GM19438 (cell line): ENCODE measurements around the gene GTF3C5.
"Not testable (repeated sequence)": the region's sequence is repeated elsewhere in the genome, so short reads cannot be mapped to it uniquely, and the experiment has no call there.

Source experiments
- ATAC-seq: cut with Tn5 transposase; IDR thresholded peaks from one replicate; pipeline ENCODE4 v1.9.1; 2021; ENCODE audit warnings: low read depth; ENCODE audit not compliant: unreplicated experiment

The GTF3C5 gene

DNA sequence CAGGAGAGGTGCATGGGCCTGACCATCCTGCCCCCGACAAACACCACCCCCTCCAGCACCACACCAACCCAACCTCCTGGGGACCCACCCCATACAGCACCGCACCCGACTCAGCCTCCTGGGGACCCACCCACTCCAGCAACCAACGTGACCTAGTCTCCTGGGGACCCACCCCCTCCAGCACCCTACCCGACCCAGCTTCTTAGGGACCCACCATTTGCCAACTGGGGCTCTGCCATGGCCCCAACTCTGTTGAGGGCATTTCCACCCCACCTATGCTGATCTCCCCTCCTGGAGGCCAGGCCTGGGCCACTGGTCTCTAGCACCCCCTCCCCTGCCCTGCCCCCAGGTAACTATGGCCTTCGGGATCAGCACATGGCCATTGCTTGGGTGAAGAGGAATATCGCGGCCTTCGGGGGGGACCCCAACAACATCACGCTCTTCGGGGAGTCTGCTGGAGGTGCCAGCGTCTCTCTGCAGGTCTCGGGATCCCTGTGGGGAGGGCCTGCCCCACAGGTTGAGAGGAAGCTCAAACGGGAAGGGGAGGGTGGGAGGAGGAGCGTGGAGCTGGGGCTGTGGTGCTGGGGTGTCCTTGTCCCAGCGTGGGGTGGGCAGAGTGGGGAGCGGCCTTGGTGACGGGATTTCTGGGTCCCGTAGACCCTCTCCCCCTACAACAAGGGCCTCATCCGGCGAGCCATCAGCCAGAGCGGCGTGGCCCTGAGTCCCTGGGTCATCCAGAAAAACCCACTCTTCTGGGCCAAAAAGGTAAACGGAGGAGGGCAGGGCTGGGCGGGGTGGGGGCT is 35.6 kb downstream of the GTF3C5 start:
- no peak for ATAC-seq

DNA sequence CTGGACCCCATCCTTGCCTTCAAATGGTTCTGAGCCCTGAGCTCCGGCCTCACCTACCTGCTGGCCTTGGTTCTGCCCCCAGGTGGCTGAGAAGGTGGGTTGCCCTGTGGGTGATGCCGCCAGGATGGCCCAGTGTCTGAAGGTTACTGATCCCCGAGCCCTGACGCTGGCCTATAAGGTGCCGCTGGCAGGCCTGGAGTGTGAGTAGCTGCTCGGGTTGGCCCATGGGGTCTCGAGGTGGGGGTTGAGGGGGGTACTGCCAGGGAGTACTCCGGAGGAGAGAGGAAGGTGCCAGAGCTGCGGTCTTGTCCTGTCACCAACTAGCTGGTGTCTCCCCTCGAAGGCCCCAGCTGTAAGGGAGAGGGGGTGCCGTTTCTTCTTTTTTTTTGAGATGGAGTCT is 36.2 kb downstream of the GTF3C5 start:
- no peak for ATAC-seq

DNA sequence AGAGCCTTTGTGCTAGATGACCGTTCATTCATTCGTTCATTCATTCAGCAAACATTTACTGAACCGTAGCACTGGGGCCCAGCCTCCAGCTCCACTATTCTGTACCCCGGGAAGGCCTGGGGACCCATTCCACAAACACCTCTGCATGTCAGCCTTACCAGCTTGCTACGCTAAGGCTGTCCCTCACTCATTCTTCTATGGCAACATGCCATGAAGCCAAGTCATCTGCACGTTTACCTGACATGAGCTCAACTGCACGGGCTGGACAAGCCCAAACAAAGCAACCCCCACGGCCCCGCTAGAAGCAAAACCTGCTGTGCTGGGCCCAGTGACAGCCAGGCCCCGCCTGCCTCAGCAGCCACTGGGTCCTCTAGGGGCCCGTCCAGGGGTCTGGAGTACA is 37.0 kb downstream of the GTF3C5 start:
- no peak for ATAC-seq

DNA sequence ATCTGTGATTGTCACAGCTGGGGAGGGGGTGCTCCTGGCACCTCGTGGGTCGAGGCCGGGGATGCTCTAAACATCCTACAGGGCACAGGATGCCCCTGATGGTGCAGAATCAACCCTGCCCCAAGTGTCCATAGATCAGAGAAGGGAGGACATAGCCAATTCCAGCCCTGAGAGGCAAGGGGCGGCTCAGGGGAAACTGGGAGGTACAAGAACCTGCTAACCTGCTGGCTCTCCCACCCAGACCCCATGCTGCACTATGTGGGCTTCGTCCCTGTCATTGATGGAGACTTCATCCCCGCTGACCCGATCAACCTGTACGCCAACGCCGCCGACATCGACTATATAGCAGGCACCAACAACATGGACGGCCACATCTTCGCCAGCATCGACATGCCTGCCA is 37.6 kb downstream of the GTF3C5 start:
- ATAC-seq: not testable (repeated sequence)

DNA sequence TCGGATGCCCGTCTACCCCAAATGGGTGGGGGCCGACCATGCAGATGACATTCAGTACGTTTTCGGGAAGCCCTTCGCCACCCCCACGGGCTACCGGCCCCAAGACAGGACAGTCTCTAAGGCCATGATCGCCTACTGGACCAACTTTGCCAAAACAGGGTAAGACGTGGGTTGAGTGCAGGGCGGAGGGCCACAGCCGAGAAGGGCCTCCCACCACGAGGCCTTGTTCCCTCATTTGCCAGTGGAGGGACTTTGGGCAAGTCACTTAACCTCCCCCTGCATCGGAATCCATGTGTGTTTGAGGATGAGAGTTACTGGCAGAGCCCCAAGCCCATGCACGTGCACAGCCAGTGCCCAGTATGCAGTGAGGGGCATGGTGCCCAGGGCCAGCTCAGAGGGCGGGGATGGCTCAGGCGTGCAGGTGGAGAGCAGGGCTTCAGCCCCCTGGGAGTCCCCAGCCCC is 39.7 kb downstream of the GTF3C5 start:
- not testable (repeated sequence) for ATAC-seq

DNA sequence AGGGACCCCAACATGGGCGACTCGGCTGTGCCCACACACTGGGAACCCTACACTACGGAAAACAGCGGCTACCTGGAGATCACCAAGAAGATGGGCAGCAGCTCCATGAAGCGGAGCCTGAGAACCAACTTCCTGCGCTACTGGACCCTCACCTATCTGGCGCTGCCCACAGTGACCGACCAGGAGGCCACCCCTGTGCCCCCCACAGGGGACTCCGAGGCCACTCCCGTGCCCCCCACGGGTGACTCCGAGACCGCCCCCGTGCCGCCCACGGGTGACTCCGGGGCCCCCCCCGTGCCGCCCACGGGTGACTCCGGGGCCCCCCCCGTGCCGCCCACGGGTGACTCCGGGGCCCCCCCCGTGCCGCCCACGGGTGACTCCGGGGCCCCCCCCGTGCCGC is 40.2 kb downstream of the GTF3C5 start:
- ATAC-seq: not testable (repeated sequence)

DNA sequence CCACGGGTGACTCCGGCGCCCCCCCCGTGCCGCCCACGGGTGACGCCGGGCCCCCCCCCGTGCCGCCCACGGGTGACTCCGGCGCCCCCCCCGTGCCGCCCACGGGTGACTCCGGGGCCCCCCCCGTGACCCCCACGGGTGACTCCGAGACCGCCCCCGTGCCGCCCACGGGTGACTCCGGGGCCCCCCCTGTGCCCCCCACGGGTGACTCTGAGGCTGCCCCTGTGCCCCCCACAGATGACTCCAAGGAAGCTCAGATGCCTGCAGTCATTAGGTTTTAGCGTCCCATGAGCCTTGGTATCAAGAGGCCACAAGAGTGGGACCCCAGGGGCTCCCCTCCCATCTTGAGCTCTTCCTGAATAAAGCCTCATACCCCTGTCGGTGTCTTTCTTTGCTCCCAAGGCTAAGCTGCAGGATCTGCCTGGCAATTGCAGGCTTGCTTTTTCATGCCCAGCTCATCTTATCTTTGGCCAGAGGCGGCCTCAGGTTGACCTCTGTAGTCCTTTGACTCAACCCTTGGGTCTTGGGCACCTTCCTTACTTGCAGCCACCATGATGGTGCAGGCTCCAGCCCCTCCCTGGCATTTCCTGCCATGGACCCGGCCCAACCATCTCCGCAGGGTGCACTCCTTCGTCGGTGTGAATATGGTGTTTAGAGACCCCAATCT is 40.8 kb downstream of the GTF3C5 start:
- ATAC-seq: no peak

DNA sequence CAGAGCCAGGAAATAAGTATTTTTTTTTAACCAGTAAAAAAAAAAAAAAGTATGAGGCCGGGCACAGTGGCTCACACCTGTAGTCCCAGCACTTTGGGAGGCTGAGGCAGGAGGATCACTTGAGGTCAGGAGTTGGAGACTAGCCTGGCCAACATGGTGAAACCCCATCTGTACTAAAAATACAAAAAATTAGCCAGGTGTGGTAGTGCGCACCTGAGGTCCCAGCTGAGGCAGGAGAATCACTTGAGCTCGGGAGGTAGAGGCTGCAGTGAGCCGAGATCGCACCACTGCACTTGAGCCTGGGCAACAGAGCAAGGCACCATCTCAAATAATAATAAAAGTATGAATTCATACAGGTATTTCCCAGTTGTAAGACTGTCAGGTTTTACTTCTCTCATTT is 41.4 kb downstream of the GTF3C5 start:
- ATAC-seq: not testable (repeated sequence)

DNA sequence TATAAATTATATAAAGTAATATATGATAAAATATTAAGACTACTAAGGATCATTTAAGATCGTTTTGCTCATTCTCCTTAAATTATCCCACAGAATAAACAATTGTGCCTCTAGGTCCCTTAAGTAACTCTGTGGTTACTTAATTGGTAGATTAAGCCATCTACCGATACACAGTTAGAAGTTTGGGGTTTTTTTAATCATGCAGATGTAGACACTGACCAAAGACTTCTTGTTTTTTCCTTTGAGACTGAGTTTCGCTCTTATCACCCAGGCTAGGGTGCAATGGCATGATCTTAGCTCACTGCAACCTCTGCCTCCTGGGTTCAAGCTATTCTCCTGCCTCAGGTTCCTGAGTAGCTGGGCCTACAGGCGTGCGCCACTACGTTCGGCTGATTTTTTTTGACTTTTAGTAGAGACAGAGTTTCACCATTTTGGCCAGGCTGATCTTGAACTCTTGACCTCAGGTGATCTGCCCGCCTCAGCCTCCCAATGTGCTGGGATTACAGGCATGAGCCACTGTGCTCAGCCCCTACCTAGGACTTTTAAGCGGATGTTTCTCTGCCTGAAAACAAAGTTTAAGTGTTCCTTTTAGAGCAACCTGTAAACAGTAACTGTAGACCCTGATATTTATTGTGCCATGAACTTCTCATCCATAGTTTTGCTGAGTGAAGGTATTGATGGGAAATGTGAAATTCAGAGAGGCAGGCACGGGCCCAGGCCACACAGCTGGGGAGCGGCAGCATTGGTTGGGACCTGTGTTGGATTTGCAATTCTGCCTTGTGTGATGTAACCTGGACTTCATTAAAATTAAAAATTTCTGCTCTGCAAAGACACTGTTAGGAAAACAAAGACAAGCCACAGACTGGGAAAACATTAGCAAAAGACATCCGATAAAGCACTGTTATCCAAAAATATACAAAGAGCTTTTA is 42.6 kb downstream of the GTF3C5 start:
- ATAC-seq: no peak

DNA sequence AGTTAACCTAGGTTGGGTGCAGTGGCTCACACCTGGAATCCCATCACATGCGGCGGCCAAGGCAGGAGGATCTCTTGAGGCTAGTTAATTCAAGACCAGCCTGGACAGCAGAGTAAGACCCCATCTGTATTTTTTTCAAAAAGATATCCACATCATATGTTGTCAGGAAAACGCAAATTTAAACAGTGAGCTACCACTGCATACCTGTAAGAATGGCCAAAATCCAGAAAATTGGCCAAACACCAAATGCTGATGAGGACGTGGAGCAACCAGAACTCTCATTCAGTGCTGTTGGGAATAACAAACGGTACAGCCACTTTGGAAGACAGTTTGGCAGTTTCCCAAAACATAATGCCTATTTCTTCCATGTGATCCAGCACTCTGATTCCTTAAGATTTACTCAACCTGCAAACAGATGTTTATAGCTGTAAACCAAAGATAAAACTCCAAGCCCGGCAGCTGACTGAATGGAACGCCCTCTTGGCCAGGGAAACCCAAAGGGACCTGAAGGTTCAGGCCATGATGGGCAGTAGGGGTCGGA is 43.4 kb downstream of the GTF3C5 start:
- no peak for ATAC-seq

DNA sequence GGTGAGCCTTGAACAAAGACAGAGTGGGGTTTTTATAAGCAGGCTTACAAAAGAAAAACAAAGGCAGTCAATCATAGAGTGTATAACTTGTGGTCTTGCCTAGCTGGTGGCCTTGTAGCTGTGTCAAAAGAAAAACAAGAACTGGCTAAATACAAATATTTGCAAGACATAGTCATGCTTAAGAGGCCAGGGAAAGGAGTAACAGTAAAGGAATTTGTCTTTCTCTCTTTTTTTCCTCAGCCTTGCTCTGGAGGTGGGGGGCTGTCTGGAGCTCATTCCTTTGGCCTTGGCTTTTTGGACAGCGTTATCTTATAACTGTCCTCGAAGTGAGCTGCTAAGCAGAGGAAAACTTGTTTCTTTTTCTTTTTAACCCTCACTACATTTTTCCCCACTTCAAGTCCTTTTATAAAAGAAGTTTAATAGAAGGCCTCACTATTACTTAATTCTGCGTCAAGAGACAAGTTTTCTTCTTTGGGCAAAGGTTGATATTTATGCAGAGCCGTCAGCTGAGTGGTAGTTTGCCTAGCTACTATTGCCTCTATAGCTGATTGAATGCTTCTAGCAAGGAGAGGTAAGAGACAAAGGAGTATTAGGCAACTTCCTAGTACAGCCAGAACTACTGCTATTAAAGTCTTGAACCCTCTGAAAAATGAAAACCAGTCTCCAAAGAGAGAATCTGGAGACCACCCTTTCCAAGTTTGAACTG is 45.3 kb downstream of the GTF3C5 start:
- ATAC-seq: no peak

DNA sequence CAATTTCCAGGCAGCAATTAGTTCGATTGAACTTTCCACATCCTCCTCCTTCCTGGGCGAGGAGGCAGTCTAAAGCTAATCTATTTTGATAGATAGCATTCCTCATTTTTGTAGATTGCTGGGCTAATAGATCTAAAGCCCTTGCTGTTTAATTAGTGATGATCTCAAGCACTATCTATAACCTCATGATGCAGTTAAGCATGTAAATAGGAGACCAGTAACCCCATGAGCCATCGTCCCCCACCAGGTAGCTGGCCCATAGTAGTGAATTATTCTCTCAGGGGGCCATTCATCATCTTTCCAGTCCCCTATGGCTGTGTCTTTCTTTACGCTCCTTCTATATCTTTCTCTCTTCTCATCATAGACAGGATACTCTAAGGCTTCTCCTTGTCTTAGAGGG is 45.9 kb downstream of the GTF3C5 start:
- no peak for ATAC-seq

DNA sequence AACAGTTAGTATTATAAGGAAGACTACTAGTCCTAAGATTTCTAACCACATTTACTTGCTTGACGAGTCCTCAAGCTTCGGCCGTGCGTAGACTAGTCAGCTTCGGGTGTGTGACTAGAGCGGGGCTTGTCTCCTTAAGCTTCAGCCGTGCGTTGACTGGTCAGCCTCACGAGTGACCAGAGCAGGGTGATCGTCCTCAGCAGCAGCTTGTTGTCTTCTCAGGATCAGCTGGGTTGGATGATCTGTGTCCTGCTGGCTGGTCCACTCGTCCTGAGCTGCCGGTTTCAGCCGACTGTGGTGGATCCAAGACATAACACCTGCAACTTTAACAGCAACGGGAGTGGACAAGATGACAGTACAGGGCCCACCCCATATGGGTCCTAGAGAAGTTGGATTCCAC is 47.7 kb downstream of the GTF3C5 start:
- ATAC-seq: no peak

DNA sequence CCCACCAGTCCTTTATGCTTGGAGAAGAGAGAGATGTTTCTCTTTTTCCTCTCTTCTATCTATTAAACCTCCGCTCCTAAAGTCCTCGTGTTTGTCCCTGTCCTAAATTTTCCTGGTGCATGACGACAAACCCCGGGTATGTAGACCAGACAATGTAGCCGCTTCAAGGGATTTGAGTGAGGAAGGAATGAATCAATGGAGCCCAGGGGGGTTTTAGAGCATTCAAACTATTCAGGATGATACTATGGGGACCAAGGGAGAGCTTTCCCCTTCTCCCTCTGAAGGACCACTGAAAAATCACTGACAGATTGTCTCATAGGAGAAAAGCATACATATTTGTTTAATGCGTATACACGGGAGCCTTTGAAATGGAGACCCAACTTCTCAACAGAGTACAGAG is 49.4 kb downstream of the GTF3C5 start:
- no peak for ATAC-seq

DNA sequence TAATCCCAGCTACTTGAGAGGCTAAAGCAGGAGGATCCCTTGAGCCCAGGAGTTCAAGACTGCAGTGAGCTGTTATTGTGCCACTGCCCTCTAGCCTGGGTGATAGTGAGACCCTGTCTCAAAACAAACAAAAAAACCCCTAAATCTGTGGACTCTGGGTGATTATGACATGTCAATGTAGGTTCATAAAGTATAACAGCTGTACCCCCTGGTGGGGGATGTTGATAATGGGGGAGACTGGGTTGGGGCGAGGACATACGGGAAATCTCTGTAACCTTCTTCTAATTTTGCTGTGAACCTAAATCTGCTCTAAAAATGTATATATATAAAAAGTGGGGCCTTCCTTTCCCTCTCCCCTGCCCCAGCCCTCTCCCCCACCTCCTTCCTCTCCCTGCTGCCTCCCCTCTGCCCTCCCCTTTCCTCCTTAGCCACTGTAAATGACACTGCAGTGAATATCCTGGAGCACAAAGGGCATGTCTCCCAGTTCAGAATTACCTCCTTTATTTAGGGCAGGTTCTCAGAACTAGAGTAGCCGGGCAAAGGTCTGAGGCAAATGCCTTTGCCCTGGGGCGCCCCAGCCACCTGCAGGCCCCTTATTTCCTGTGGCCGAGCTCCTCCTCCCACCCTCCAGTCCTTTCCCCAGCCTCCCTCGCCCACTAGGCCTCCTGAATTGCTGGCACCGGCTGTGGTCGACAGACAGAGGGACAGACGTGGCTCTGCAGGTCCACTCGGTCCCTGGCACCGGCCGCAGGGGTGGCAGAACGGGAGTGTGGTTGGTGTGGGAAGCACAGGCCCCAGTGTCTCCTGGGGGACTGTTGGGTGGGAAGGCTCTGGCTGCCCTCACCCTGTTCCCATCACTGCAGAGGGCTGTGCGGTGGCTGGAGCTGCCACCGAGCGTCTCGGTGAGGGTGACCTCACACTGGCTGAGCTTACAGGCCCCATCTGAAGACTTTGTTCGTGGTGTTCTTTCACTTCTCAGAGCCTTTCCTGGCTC is 50.3 kb downstream of the GTF3C5 start:
- not testable (repeated sequence) for ATAC-seq

DNA sequence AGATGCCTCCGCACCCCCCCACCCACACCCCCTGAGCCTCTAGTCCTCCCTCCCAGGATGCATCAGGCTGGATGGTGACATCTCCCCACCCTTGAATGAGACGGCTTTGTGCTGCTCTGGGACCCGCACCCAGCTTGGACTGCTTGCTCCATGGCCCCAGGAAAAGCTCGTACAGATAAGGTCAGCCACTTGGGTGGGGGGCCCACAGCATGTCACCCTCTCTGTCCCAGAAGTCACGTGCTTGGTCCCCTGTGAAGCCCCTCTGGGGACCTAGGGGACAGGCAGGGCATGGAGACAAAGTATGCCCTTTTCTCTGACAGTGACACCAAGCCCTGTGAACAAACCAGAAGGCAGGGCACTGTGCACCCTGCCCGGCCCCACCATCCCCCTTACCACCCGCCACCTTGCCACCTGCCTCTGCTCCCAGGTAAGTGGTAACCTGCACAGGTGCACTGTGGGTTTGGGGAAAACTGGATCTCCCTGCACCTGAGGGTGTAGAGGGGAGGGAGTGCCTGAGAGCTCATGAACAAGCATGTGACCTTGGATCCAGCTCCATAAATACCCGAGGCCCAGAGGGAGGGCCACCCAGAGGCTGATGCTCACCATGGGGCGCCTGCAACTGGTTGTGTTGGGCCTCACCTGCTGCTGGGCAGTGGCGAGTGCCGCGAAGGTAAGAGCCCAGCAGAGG is 51.3 kb downstream of the GTF3C5 start:
- not testable (repeated sequence) for ATAC-seq

DNA sequence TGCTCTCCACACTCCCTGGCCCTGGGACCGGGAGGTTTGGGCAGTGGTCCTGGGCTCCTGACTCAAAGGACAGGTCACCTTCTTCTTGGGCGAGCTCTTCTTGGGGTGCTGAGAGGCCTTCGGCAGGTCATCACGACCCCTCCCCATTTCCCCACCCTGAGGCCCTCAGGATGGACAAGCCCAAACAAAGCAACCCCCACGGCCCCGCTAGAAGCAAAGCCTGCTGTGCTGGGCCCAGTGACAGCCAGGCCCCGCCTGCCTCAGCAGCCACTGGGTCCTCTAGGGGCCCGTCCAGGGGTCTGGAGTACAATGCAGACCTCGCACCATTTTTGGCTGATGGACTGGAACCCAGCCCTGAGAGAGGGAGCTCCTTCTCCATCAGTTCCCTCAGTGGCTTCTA is 52.9 kb downstream of the GTF3C5 start:
- not testable (repeated sequence) for ATAC-seq

DNA sequence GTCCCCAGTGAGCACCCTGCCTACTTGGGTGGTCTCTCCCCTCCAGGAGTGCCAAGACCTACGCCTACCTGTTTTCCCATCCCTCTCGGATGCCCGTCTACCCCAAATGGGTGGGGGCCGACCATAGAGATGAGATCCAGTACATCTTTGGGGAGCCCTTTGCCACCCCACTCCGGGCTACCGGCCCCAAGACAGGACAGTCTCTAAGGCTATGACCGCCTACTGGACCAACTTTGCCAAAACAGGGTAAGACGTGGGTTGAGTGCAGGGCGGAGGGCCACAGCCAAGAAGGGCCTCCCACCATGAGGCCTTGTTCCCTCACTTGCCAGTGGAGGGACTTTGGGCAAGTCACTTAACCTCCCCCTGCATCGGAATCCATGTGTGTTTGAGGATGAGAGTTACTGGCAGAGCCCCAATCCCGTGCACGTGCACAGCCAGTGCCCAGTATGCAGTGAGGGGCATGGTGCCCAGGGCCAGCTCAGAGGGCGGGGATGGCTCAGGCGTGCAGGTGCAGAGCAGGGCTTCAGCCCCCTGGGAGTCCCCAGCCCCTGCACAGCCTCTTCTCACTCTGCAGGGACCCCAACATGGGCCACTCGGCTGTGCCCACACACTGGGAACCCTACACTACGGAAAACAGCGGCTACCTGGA is 55.5 kb downstream of the GTF3C5 start:
- ATAC-seq: not testable (repeated sequence)
